Measurements from ENCODE around the gene DENND4A.
"Not testable (repeated sequence)": the region's sequence is repeated elsewhere in the genome, so short reads cannot be mapped to it uniquely, and the experiment has no call there.

DENND4A gene

DNA sequence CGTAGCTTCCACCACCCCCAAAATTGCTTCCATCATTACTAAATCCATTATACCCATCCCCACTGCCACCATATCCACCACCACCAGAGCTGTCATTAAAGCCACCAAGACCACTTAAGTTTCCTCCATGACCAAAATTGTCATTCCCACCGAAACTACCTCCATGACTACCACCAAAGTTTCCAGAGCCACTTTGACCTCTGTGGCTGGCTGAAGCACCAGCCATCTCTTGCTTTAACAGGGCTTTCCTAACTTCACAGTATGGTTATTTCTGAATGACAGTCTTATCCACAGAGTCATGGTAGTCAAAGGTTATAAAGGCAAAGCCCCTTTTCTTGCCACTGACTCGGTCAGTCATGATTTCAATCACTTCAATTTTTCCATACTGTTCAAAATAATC, 24.3 kb upstream of the DENND4A start:
- TF ChIP-seq ZNF274 (IDR thresholded peaks at IDR 0.05; ENCODE audit: low read depth, low read length) (no peak), YY1 (IDR thresholded peaks at IDR 0.05; ENCODE audit: insufficient read depth, insufficient read length) (no peak), SUZ12 (IDR thresholded peaks at IDR 0.05; ENCODE audit: extremely low read depth, insufficient read depth, insufficient read length) (no peak)
- H3K4me3 ChIP-seq (ENCODE audit: insufficient read length, low read depth) = no peak overlapping the region
- H3K4me1 ChIP-seq (ENCODE audit: insufficient read depth, insufficient read length) = no peaks in the 10 kb centered on the region

GRCh38 chr15:65816008-65816407, 23.9 kb upstream of the DENND4A start:
- not testable (repeated sequence) for H3K4me1 ChIP-seq (ENCODE audit: insufficient read depth, insufficient read length); H3K9ac ChIP-seq (ENCODE audit: insufficient read length, low read depth); H3K36me3 ChIP-seq (ENCODE audit: insufficient read depth, insufficient read length, low read length); DNase-seq (ENCODE audit: low read depth, low spot score); H3K4me3 ChIP-seq (ENCODE audit: insufficient read length, low read depth); H3K27me3 ChIP-seq (ENCODE audit: insufficient read depth, insufficient read length); H3K9me3 ChIP-seq (ENCODE audit: insufficient read depth, low read length)

More for the DNA sequence above, 24.3 kb upstream of the DENND4A start:
- Histone ChIP-seq H3K36me3 (ENCODE audit: insufficient read depth, insufficient read length, low read length) (no peaks in the 10 kb centered on the region), H3K9ac (ENCODE audit: insufficient read length, low read depth) (no peak overlapping the region), H3K9me3 (ENCODE audit: insufficient read depth, low read length) (0 out of 2 replicates have a peak, but pooled peaks cover 4% of the 10 kb centered on the region), H3K27me3 (ENCODE audit: insufficient read depth, insufficient read length) (no peaks in the 10 kb centered on the region)
- DNase-seq (ENCODE audit: low read depth, low spot score) = no peak

GRCh38 chr15:65814271-65814670, 22.2 kb upstream of the DENND4A start:
- H3K27me3 ChIP-seq (ENCODE audit: insufficient read depth, insufficient read length); H3K9me3 ChIP-seq (ENCODE audit: insufficient read depth, low read length); H3K4me1 ChIP-seq (ENCODE audit: insufficient read depth, insufficient read length); H3K4me3 ChIP-seq (ENCODE audit: insufficient read length, low read depth); DNase-seq (ENCODE audit: low read depth, low spot score); H3K36me3 ChIP-seq (ENCODE audit: insufficient read depth, insufficient read length, low read length); H3K9ac ChIP-seq (ENCODE audit: insufficient read length, low read depth): not testable (repeated sequence)

- Histone ChIP-seq H3K9me3 (ENCODE audit: insufficient read depth, low read length) (0 out of 2 replicates have a peak, but pooled peaks cover 4% of the 10 kb centered on the region), H3K4me3 (ENCODE audit: insufficient read length, low read depth) (no peak overlapping the region), H3K27me3 (ENCODE audit: insufficient read depth, insufficient read length) (no peaks in the 10 kb centered on the region), H3K36me3 (ENCODE audit: insufficient read depth, insufficient read length, low read length) (no peaks in the 10 kb centered on the region), H3K4me1 (ENCODE audit: insufficient read depth, insufficient read length) (no peaks in the 10 kb centered on the region), H3K9ac (ENCODE audit: insufficient read length, low read depth) (no peak overlapping the region)
- no peak for DNase-seq (ENCODE audit: low read depth, low spot score)
- TF ChIP-seq SUZ12 (IDR thresholded peaks at IDR 0.05; ENCODE audit: extremely low read depth, insufficient read depth, insufficient read length) (no peak), ZNF274 (IDR thresholded peaks at IDR 0.05; ENCODE audit: low read depth, low read length) (no peak), YY1 (IDR thresholded peaks at IDR 0.05; ENCODE audit: insufficient read depth, insufficient read length) (no peak)
Observed at GRCh38 chr15:65812916-65813315, 20.8 kb upstream of the DENND4A start.

DNA sequence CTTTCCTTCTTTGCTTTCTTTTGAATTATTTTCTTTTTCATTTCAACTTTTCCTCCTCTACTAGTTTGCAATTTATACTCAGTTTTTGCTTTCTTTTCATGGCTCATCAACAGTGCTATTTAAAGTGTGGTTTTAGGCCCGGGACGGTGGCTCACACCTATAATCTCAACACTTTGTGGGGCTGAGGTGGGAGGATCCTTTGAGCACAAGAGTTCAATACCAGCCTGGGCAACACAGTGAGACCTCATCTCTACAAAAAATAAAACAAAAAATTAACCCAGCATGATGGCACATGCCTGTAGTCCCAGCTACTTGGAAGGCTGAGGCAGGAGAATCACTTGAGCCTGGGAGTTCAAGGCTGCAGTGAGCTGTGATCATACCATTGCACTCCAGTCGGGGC, 20.4 kb upstream of the DENND4A start:
- DNase-seq (ENCODE audit: low read depth, low spot score) = no peak
- Histone ChIP-seq H3K27me3 (ENCODE audit: insufficient read depth, insufficient read length) (no peaks in the 10 kb centered on the region), H3K9ac (ENCODE audit: insufficient read length, low read depth) (no peak overlapping the region), H3K4me1 (ENCODE audit: insufficient read depth, insufficient read length) (no peaks in the 10 kb centered on the region), H3K4me3 (ENCODE audit: insufficient read length, low read depth) (no peak overlapping the region), H3K9me3 (ENCODE audit: insufficient read depth, low read length) (0 out of 2 replicates have a peak, but pooled peaks cover 4% of the 10 kb centered on the region), H3K36me3 (ENCODE audit: insufficient read depth, insufficient read length, low read length) (no peaks in the 10 kb centered on the region)
- TF ChIP-seq YY1 (IDR thresholded peaks at IDR 0.05; ENCODE audit: insufficient read depth, insufficient read length) = no peak
- TF ChIP-seq ZNF274 (IDR thresholded peaks at IDR 0.05; ENCODE audit: low read depth, low read length) = no peak
- no peak for TF ChIP-seq SUZ12 (IDR thresholded peaks at IDR 0.05; ENCODE audit: extremely low read depth, insufficient read depth, insufficient read length)

- Histone ChIP-seq H3K9me3 (ENCODE audit: insufficient read depth, low read length) (0 out of 2 replicates have a peak, but pooled peaks cover 4% of the 10 kb centered on the region), H3K36me3 (ENCODE audit: insufficient read depth, insufficient read length, low read length) (no peaks in the 10 kb centered on the region), H3K9ac (ENCODE audit: insufficient read length, low read depth) (no peak overlapping the region), H3K27me3 (ENCODE audit: insufficient read depth, insufficient read length) (no peaks in the 10 kb centered on the region), H3K4me1 (ENCODE audit: insufficient read depth, insufficient read length) (no peaks in the 10 kb centered on the region), H3K4me3 (ENCODE audit: insufficient read length, low read depth) (no peak overlapping the region)
- no peak for DNase-seq (ENCODE audit: low read depth, low spot score)
- TF ChIP-seq YY1 (IDR thresholded peaks at IDR 0.05; ENCODE audit: insufficient read depth, insufficient read length) = no peak
- TF ChIP-seq ZNF274 (IDR thresholded peaks at IDR 0.05; ENCODE audit: low read depth, low read length) = no peak
- no peak for TF ChIP-seq SUZ12 (IDR thresholded peaks at IDR 0.05; ENCODE audit: extremely low read depth, insufficient read depth, insufficient read length)
Observed at GRCh38 chr15:65811835-65812234, 19.7 kb upstream of the DENND4A start.

DNA sequence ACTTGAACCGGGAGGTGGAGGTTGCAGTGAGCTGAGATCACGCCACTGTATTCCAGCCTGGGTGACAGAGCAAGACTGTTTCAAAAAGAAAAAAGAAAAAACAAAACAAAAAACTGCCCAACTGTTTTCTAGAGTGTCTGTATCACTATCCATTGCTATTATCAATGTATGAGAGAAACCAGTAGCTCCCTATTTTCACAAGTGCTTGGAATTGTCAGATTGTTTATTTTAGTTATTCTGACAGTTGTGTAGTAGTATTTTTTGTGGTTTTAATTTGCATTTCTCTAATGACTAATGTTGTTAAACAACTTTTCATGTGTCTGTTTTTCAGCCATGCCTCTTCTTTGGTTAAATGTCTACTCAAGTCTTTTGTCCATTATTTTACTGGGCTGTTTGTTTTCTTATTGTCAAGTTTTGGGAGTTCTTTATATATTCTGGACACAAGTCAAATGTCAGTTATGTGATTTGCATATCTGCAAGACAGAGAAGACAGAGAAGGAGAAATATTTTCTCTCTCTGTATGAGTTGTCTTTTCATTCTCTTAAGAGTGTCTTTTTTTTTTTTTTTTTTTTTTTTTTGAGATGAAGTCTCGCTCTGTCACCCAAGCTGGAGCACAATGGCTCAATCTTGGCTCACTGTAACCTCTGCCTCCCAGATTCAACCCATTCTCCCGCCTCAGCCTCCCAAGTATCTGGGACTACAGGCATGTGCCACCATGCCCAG, 19.1 kb upstream of the DENND4A start:
- H3K27me3 ChIP-seq (ENCODE audit: insufficient read depth, insufficient read length); H3K36me3 ChIP-seq (ENCODE audit: insufficient read depth, insufficient read length, low read length); DNase-seq (ENCODE audit: low read depth, low spot score); H3K9me3 ChIP-seq (ENCODE audit: insufficient read depth, low read length); H3K9ac ChIP-seq (ENCODE audit: insufficient read length, low read depth); H3K4me1 ChIP-seq (ENCODE audit: insufficient read depth, insufficient read length); H3K4me3 ChIP-seq (ENCODE audit: insufficient read length, low read depth): not testable (repeated sequence)

DNA sequence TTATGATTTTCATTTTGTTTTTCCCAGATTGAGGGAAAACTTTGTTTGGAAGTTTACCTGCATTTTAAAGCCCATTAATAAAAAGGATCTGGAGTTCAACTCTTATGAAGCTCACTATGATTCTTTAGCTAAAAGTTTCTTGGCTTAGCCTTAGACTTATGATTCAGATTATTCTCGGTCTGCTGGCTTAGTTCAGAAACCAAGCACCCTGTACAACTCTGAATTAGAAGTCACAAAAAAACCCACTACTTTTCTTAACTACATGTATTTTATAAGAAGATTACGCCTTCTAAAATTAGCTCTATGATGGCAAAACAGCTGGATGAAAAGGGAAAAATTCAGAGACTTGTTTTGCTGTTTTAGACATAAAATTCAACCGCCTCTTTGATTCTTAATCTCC, 14.3 kb upstream of the DENND4A start:
- TF ChIP-seq SUZ12 (IDR thresholded peaks at IDR 0.05; ENCODE audit: extremely low read depth, insufficient read depth, insufficient read length) = no peak
- TF ChIP-seq ZNF274 (IDR thresholded peaks at IDR 0.05; ENCODE audit: low read depth, low read length) = no peak
- no peak for TF ChIP-seq YY1 (IDR thresholded peaks at IDR 0.05; ENCODE audit: insufficient read depth, insufficient read length)
- Histone ChIP-seq H3K9me3 (ENCODE audit: insufficient read depth, low read length) (no peaks in the 10 kb centered on the region), H3K27me3 (ENCODE audit: insufficient read depth, insufficient read length) (no peaks in the 10 kb centered on the region), H3K4me3 (ENCODE audit: insufficient read length, low read depth) (no peak overlapping the region), H3K4me1 (ENCODE audit: insufficient read depth, insufficient read length) (no peaks in the 10 kb centered on the region), H3K36me3 (ENCODE audit: insufficient read depth, insufficient read length, low read length) (no peaks in the 10 kb centered on the region), H3K9ac (ENCODE audit: insufficient read length, low read depth) (no peak overlapping the region)
- DNase-seq (ENCODE audit: low read depth, low spot score) = no peak
